Left colon (tissue), 2 donors: Measurements from ENCODE around the gene ZNF202. TPM values are rescaled to one million over a fixed set of nuclear protein-coding genes. Genes with fewer than 3 reads are reported as not detected.

Source experiments
- ATAC-seq: fragments of 200-7000 bp; cut with Tn5 transposase; one replicate; pipeline ENCODE4 v1.9.1; 2020; ENCODE audit warnings: mild to moderate bottlenecking, moderate library complexity
- DNase-seq, 2 donors: peaks; one replicate each; pipeline ENCODE4 v3.0.0-alpha.2; 2020
- intact Hi-C, 2 donors: fragments of 100-400 bp; cut with DNase I in 1 of 2; cut with micrococcal nuclease in 1 of 2; formaldehyde crosslinking; loops; one replicate each; pipeline versions ENCODE4 v1.11.2 to v1.14.0; 2022; cut with DNase I, micrococcal nuclease
- total RNA-seq, 2 donors: library from RNA; stranded (reverse); fragmentation: NEBNext Ultra II Directional; extraction: Animal tissue kit (Norgen Biotek cat#: 25700); gene quantifications; one replicate each; pipeline ENCODE4 v1.2.1, GENCODE V29; 2021
- donor health status: DM: no; HTN: no; CAD: no.
- donor health status: DM: yes; HTN: yes; CAD: no.

ZNF202 gene
- total RNA-seq, 2 donors from 2014 or later, result 7.5 to 7.7 TPM

- intact Hi-C loops, result no loop called here
- no peak for ATAC-seq
- no peak for DNase-seq
These were observed 45.3 kb downstream of the ZNF202 start for GRCh38 chr11:123696183-123696582.

GRCh38 chr11:123695231-123695630, 46.2 kb downstream of the ZNF202 start:
- ATAC-seq (no peak), DNase-seq (no peak)
- intact Hi-C loops, result no loop called here

GRCh38 chr11:123694551-123694950, 46.9 kb downstream of the ZNF202 start:
- intact Hi-C loops, result no loop called here
- no peak for DNase-seq
- no peak for ATAC-seq

- DNase-seq (no peak), ATAC-seq (no peak)
- intact Hi-C loops, result no loop called here
These were observed 48.5 kb downstream of the ZNF202 start for GRCh38 chr11:123692961-123693360.

- intact Hi-C loops, result no loop called here
- DNase-seq (no peak), ATAC-seq (no peak)
These were observed 51.0 kb downstream of the ZNF202 start for GRCh38 chr11:123690485-123690884.

GRCh38 chr11:123684601-123685000, 56.9 kb downstream of the ZNF202 start:
- no peak for ATAC-seq
- no peak for DNase-seq
- intact Hi-C loops, result no loop called here

GRCh38 chr11:123683428-123684170, 57.9 kb downstream of the ZNF202 start:
- ATAC-seq, result no peak
- DNase-seq, result no peak
- intact Hi-C loops, result no loop called here

GRCh38 chr11:123682696-123683410, 58.6 kb downstream of the ZNF202 start:
- intact Hi-C loops, result no loop called here
- DNase-seq (no peak), ATAC-seq (no peak)

- intact Hi-C loops, result no loop called here
- DNase-seq (no peak), ATAC-seq (no peak)
These were observed 60.4 kb downstream of the ZNF202 start for GRCh38 chr11:123681030-123681429.

- ATAC-seq (no peak), DNase-seq (no peak)
- intact Hi-C loops, result no loop called here
These were observed 63.2 kb downstream of the ZNF202 start for GRCh38 chr11:123678246-123678645.

GRCh38 chr11:123677510-123677909, 64.0 kb downstream of the ZNF202 start:
- DNase-seq (no peak), ATAC-seq (no peak)
- intact Hi-C loops, result no loop called here

- ATAC-seq, result no peak
- DNase-seq, result no peak
- intact Hi-C loops, result no loop called here
These were observed 67.2 kb downstream of the ZNF202 start for GRCh38 chr11:123674297-123674696.

Other genes starting within 250 kb of the ZNF202 start
- under 1 TPM; 0.43 to 0.59 TPM for gene SCN3B, start 87.0 kb downstream of the ZNF202 start, total RNA-seq
- gene OR6X1, start 12.9 kb upstream of the ZNF202 start, total RNA-seq, result not detected
- gene OR6M1, start 64.7 kb upstream of the ZNF202 start, total RNA-seq, result not detected
- gene TMEM225, start 144.0 kb upstream of the ZNF202 start, total RNA-seq, result not detected
- 1 to 10 TPM in 1 of 2 donors, under 1 TPM in 1; 0.61 to 1.5 TPM for gene OR8D4, start 160.5 kb upstream of the ZNF202 start, total RNA-seq
- under 1 TPM; 0.37 to 0.81 TPM for gene OR4D5, start 198.0 kb upstream of the ZNF202 start, total RNA-seq
- gene OR6T1, start 202.2 kb upstream of the ZNF202 start, total RNA-seq, result not detected
- gene OR10S1, start 236.1 kb upstream of the ZNF202 start, total RNA-seq, result not detected